GM19455 (cell line): ENCODE measurements around the gene AUTS2.

Experiments used
- ATAC-seq: cut with Tn5 transposase; IDR thresholded peaks from one replicate; pipeline ENCODE4 v1.9.1; 2021; ENCODE audit not compliant: unreplicated experiment

AUTS2 gene

GRCh38 chr7:70432567-70433001 is 834.3 kb downstream of the AUTS2 start:
- no peak for ATAC-seq

GRCh38 chr7:70434376-70434775 is 836.1 kb downstream of the AUTS2 start:
- no peak for ATAC-seq

GRCh38 chr7:70434821-70435220 is 836.5 kb downstream of the AUTS2 start:
- ATAC-seq, result no peak

GRCh38 chr7:70435634-70436033 is 837.4 kb downstream of the AUTS2 start:
- no peak for ATAC-seq

GRCh38 chr7:70436790-70437350 is 838.6 kb downstream of the AUTS2 start:
- ATAC-seq, result no peak

GRCh38 chr7:70439651-70440050 is 841.4 kb downstream of the AUTS2 start:
- ATAC-seq, result no peak

- no peak for ATAC-seq
Observed at GRCh38 chr7:70446448-70447143, 848.3 kb downstream of the AUTS2 start.

- no peak for ATAC-seq
Observed at GRCh38 chr7:70448312-70448906, 850.1 kb downstream of the AUTS2 start.

- no peak for ATAC-seq
Observed at GRCh38 chr7:70450731-70451130, 852.5 kb downstream of the AUTS2 start.

- peak; percentile 15 for ATAC-seq
Observed at GRCh38 chr7:70455925-70456324, 857.6 kb downstream of the AUTS2 start.

- ATAC-seq, result peak; percentile 59
Observed at GRCh38 chr7:70456719-70457118, 858.4 kb downstream of the AUTS2 start.

GRCh38 chr7:70457482-70457881 is 859.2 kb downstream of the AUTS2 start:
- no peak for ATAC-seq

GRCh38 chr7:70457883-70458680 is 859.8 kb downstream of the AUTS2 start:
- no peak for ATAC-seq

GRCh38 chr7:70458745-70459144 is 860.5 kb downstream of the AUTS2 start:
- ATAC-seq, result no peak

- no peak for ATAC-seq
Observed at GRCh38 chr7:70459546-70459945, 861.3 kb downstream of the AUTS2 start.

GRCh38 chr7:70460071-70460470 is 861.8 kb downstream of the AUTS2 start:
- ATAC-seq, result no peak

- ATAC-seq, result no peak
Observed at GRCh38 chr7:70460562-70460961, 862.3 kb downstream of the AUTS2 start.

- ATAC-seq, result no peak
Observed at GRCh38 chr7:70463352-70463938, 865.2 kb downstream of the AUTS2 start.

- no peak for ATAC-seq
Observed at GRCh38 chr7:70466725-70467364, 868.6 kb downstream of the AUTS2 start.

- no peak for ATAC-seq
Observed at GRCh38 chr7:70470746-70471145, 872.5 kb downstream of the AUTS2 start.
